Ishikawa (cell line): ENCODE data around the gene DYNLRB1.

Experiments
- FOXM1 ChIP-seq: IDR thresholded peaks from 2 replicates; pipeline ENCODE4 v1.6.1; 2012; ENCODE audit warnings: low read depth, borderline replicate concordance
- NFIC ChIP-seq: IDR thresholded peaks from 2 replicates; pipeline ENCODE4 v1.6.1; 2012
- TAF1 ChIP-seq: IDR thresholded peaks from 2 replicates; pipeline ENCODE4 v1.6.1; 2012; ENCODE audit warnings: low read depth, mild to moderate bottlenecking
- TCF12 ChIP-seq: IDR thresholded peaks from 2 replicates; pipeline ENCODE4 v1.6.1; 2012; ENCODE audit warnings: low read depth
- USF1 ChIP-seq: IDR thresholded peaks from 2 replicates; pipeline ENCODE4 v1.6.1; 2012
- YY1 ChIP-seq: IDR thresholded peaks from 2 replicates; pipeline ENCODE4 v1.6.1; 2012; ENCODE audit warnings: low read depth

GRCh38 chr20:34582911-34583310 is 66.7 kb downstream of the DYNLRB1 start:
- TF ChIP-seq YY1 (no peak), TCF12 (no peak), FOXM1 (no peak), TAF1 (no peak), USF1 (no peak), NFIC (no peak)
